ENCODE results near the gene USP54. TPM values are rescaled to one million over a fixed set of nuclear protein-coding genes. Genes with fewer than 3 reads are reported as not detected.

The USP54 gene
- total RNA-seq, 3 donors from 2014 or later (not counting 1 experiment from before 2014, with no cell fraction given): 4.4 to 10.2 (median 5.5) TPM

DNA sequence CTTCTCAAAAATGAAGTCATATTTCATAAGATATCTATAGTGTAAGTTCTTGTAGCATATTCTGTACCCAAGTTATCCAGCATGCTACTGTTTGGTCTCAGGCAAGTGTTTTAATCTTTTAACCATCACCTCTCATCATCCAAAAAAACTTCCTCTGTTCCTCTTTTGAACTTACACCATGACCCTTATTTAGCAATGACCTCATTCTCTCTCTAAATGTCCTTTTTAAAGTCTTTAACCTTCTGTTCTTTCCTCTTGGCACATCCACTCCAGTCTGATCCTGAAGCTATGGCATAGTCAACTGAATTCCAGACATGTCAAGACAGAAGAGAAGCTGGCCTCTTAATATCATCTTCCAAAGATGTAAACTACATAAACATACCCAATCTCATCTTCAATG lies 121.6 kb downstream of the USP54 start:
- H3K27me3 Mint-ChIP-seq (ENCODE audit: low read depth in 2 of 2): no peaks in the 10 kb centered on the region
- intact Hi-C loops (cut with micrococcal nuclease): no loop called here

DNA sequence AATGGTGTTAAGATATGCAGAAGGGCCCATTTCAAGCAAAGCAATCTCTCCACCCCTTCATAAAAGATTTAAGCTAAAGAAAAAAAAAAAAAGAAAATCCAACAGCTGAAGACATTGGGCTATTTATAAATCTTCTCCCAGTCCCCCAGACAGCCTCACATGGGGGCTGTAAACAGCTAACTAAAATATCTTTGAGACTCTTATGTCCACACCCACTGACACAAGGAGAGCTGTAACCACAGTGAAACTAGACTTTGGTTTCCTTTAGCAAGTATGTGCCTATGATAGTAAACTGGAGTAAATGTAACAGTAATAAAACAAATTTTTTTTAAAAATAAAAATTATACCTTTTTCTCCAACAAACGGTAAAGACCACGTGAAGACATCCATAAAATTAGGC lies 123.9 kb downstream of the USP54 start:
- Mint-ChIP-seq H3K4me1 (peaks cover 8 to 11% of the 10 kb centered on the region in 2 donors), H3K27me3 (ENCODE audit: low read depth in 2 of 2) (no peaks in the 10 kb centered on the region), H3K27ac (peak overlapping the region in 1 of 2 donors; percentile 55), H3K36me3 (peaks cover 16% of the 10 kb centered on the region), H3K9me3 (no peaks in the 10 kb centered on the region), H3K4me3 (no peak overlapping the region)
- Histone ChIP-seq H3K36me3 (ENCODE audit: control insufficient read depth, insufficient read depth, low read length) (peaks cover 71% of the 10 kb centered on the region), H3K9me3 (ENCODE audit: control insufficient read depth, insufficient read depth, low read length) (no peaks in the 10 kb centered on the region), H3K4me1 (ENCODE audit: control insufficient read depth, insufficient read depth, low read length) (no peaks in the 10 kb centered on the region), H3K4me3 (ENCODE audit: low read length) (no peak overlapping the region), H3K27ac (ENCODE audit: low read length) (no peak overlapping the region), H3K27me3 (ENCODE audit: control insufficient read depth, insufficient read depth, low read length) (no peaks in the 10 kb centered on the region)
- DNase-seq (no peak), ATAC-seq (peak in 1 of 3 donors; percentile 65)
- TF ChIP-seq, protein P1, sequence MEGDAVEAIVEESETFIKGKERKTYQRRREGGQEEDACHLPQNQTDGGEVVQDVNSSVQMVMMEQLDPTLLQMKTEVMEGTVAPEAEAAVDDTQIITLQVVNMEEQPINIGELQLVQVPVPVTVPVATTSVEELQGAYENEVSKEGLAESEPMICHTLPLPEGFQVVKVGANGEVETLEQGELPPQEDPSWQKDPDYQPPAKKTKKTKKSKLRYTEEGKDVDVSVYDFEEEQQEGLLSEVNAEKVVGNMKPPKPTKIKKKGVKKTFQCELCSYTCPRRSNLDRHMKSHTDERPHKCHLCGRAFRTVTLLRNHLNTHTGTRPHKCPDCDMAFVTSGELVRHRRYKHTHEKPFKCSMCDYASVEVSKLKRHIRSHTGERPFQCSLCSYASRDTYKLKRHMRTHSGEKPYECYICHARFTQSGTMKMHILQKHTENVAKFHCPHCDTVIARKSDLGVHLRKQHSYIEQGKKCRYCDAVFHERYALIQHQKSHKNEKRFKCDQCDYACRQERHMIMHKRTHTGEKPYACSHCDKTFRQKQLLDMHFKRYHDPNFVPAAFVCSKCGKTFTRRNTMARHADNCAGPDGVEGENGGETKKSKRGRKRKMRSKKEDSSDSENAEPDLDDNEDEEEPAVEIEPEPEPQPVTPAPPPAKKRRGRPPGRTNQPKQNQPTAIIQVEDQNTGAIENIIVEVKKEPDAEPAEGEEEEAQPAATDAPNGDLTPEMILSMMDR (IDR thresholded peaks at IDR 0.05): no peak
- no CpG with 5 or more reads among the region's 2 CpGs for WGBS (ENCODE audit: insufficient coverage)
- intact Hi-C loops (cut with micrococcal nuclease): no loop called here

More for the DNA sequence above, 121.6 kb downstream of the USP54 start:
- Mint-ChIP-seq H3K36me3 (peaks cover 16% of the 10 kb centered on the region), H3K27ac (peak overlapping the region in 1 of 2 donors; percentile 23), H3K4me1 (peaks cover 4 to 11% of the 10 kb centered on the region in 2 donors), H3K4me3 (no peak overlapping the region), H3K9me3 (no peaks in the 10 kb centered on the region)
- no peak for ATAC-seq
- Histone ChIP-seq H3K9me3 (ENCODE audit: control insufficient read depth, insufficient read depth, low read length) (no peaks in the 10 kb centered on the region), H3K27ac (ENCODE audit: low read length) (no peak overlapping the region), H3K4me1 (ENCODE audit: control insufficient read depth, insufficient read depth, low read length) (no peaks in the 10 kb centered on the region), H3K27me3 (ENCODE audit: control insufficient read depth, insufficient read depth, low read length) (no peaks in the 10 kb centered on the region), H3K4me3 (ENCODE audit: low read length) (no peak overlapping the region), H3K36me3 (ENCODE audit: control insufficient read depth, insufficient read depth, low read length) (peaks cover 74% of the 10 kb centered on the region)
- TF ChIP-seq, protein P1 (IDR thresholded peaks at IDR 0.05): no peak
- DNase-seq: no peak

DNA sequence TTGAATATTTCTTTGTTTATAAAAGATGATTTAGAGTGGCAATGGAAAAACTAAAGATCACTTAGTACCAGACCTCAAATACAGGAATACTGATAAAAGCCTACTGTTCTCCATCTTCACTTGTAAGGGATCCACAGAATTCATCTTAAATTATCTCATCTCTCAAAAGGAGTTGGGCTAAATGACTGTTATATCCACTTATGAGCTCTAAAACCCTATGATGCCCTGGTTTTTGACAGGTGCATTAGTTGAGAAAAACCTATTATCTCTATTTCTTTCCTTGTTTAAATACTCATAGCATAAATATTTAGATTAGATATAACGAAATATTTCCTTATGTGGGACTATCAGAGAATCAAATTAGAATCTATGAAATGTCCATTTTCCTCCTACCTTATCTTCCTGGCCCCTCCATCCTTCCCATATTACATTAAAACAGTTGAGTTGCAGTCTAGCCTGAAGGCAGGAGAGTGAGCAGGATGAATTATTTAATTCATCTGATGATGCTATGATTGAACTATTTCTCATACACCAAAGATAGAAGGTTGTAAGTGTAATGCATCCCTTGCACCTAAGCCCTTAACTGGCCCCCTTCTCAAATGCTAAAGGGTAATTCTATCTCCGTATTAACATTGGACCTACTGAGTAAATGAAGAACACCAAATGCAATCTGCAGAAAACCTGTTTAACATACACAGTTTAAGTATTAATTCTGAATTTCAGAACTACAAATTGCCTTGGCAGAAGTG lies 125.0 kb downstream of the USP54 start:
- Mint-ChIP-seq H3K27ac (peak overlapping the region in 1 of 2 donors; percentile 29), H3K9me3 (no peaks in the 10 kb centered on the region), H3K27me3 (ENCODE audit: low read depth in 2 of 2) (no peaks in the 10 kb centered on the region), H3K4me1 (peaks cover 8 to 11% of the 10 kb centered on the region in 2 donors), H3K36me3 (peaks cover 16% of the 10 kb centered on the region), H3K4me3 (no peak overlapping the region)
- ATAC-seq: no peak
- Histone ChIP-seq H3K36me3 (ENCODE audit: control insufficient read depth, insufficient read depth, low read length) (peaks cover 63% of the 10 kb centered on the region), H3K4me3 (ENCODE audit: low read length) (no peak overlapping the region), H3K4me1 (ENCODE audit: control insufficient read depth, insufficient read depth, low read length) (no peaks in the 10 kb centered on the region), H3K9me3 (ENCODE audit: control insufficient read depth, insufficient read depth, low read length) (no peaks in the 10 kb centered on the region), H3K27ac (ENCODE audit: low read length) (no peak overlapping the region), H3K27me3 (ENCODE audit: control insufficient read depth, insufficient read depth, low read length) (no peaks in the 10 kb centered on the region)
- TF ChIP-seq, protein P1 (IDR thresholded peaks at IDR 0.05): no peak
- WGBS (ENCODE audit: insufficient coverage): 100% methylated on average over 1 of the region's 2 CpGs
- intact Hi-C loops (cut with micrococcal nuclease): no loop called here
- DNase-seq: no peak

DNA sequence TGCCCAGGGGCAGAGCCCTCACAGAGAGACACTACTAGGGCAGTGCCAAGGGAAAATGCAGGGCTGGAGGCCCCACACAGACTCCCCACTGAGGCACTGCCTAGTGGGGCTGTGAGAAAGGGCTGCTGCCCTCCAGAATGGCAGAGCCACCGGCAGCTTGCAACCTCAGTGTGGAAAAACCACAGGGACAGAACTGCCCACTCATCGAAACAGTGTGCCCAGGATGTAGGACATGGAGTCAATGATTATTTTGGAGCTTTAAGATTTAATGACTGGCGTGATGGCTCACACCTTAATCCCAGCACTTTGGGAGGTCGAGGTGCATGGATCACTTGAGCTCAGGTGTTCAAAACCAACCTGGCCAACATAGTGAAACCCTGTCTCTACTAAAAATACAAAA lies 130.2 kb downstream of the USP54 start:
- 96% methylated on average over 4 of the region's 4 CpGs for WGBS (ENCODE audit: insufficient coverage)
- no peaks in the 10 kb centered on the region for H3K36me3 Mint-ChIP-seq
- no peaks in the 10 kb centered on the region for H3K9me3 Mint-ChIP-seq
- no peaks in the 10 kb centered on the region for H3K4me1 ChIP-seq (ENCODE audit: control insufficient read depth, insufficient read depth, low read length)
- DNase-seq (no peak), ATAC-seq (no peak)
- H3K36me3 ChIP-seq (ENCODE audit: control insufficient read depth, insufficient read depth, low read length): peaks cover 27% of the 10 kb centered on the region
- H3K27ac Mint-ChIP-seq: peak overlapping the region in 1 of 2 donors; percentile 66
- no peaks in the 10 kb centered on the region for H3K27me3 Mint-ChIP-seq (ENCODE audit: low read depth in 2 of 2)
- no peaks in the 10 kb centered on the region for H3K27me3 ChIP-seq (ENCODE audit: control insufficient read depth, insufficient read depth, low read length)
- intact Hi-C loops (cut with micrococcal nuclease): no loop called here
- no peaks in the 10 kb centered on the region for H3K9me3 ChIP-seq (ENCODE audit: control insufficient read depth, insufficient read depth, low read length)
- TF ChIP-seq, protein P1 (IDR thresholded peaks at IDR 0.05): no peak
- no peak overlapping the region for H3K4me3 ChIP-seq (ENCODE audit: low read length)
- H3K27ac ChIP-seq (ENCODE audit: low read length): no peak overlapping the region
- H3K4me3 Mint-ChIP-seq: no peak overlapping the region
- peaks cover 4 to 21% of the 10 kb centered on the region in 2 donors for H3K4me1 Mint-ChIP-seq
